Effector CD8-positive, alpha-beta T cell (primary cell): ENCODE measurements around the gene CCL18.
"Not testable (repeated sequence)": the region's sequence is repeated elsewhere in the genome, so short reads cannot be mapped to it uniquely, and the experiment has no call there.

Source experiments
- DNase-seq: peaks from one replicate; lab custom pipeline; 2025; lab: John Stamatoyannopoulos, UW

The CCL18 gene

DNA sequence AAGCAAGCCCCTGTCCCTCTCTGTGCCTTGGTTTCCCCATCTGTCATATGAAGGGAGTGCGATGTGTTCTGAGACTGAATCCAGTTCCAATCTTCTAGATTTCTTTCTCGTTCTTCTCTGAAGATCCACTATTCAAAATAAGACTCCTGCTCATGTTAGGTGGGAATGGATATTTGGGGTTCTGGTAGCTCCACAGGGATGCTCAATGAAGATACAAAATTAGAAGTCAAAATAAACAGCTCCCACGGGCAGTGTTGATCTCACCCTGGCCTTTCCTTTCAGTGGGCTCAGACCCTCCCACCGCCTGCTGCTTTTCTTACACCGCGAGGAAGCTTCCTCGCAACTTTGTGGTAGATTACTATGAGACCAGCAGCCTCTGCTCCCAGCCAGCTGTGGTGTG, 40.2 kb downstream of the CCL18 start:
- not testable (repeated sequence) for DNase-seq

- DNase-seq, result no peak
These were observed 40.7 kb downstream of the CCL18 start for GRCh38 chr17:36104701-36105181.

GRCh38 chr17:36105781-36106492, 41.9 kb downstream of the CCL18 start:
- no peak for DNase-seq

DNA sequence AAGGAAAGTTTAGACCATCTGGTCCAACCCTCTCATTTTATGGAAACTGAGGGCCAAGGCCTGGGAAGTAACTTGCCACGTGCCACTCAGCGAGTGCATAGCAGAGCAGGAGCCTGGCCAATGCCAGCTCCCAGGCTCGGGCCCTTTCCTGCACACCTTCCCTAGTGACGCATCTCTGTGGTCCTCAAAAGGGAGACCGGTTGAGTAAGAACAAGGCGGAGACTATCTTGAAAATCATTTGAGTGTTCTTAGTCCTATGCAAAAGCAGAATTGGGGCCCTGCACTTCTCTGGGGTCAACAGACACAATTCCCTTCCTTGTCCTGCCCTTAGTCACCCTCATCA, 42.4 kb downstream of the CCL18 start:
- no peak for DNase-seq

- DNase-seq, result no peak
These were observed 43.6 kb downstream of the CCL18 start for GRCh38 chr17:36107660-36108059.

- not testable (repeated sequence) for DNase-seq
These were observed 44.2 kb downstream of the CCL18 start for GRCh38 chr17:36108265-36108664.

GRCh38 chr17:36111068-36111490, 47.0 kb downstream of the CCL18 start:
- no peak for DNase-seq

DNA sequence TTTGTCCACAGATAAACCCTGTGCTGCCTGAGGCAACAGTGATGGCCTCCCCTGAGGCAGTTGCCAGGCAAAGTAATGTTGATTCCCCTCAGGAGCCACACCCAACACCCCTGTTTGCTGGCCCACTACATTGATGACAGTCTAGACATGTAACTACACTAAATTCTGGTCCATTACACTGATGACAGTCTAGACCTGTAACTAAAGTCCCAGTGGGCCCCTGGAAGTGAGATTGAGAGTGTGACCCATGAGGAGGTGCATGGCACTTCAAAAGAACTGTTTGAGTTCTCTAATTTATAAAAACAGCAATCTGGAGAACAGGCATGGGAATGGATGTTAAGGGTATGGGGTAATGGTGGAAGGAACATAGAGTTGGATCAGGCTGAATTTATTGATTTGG, 48.5 kb downstream of the CCL18 start:
- no peak for DNase-seq

- DNase-seq, result not testable (repeated sequence)
These were observed 49.1 kb downstream of the CCL18 start for GRCh38 chr17:36113131-36113530.

DNA sequence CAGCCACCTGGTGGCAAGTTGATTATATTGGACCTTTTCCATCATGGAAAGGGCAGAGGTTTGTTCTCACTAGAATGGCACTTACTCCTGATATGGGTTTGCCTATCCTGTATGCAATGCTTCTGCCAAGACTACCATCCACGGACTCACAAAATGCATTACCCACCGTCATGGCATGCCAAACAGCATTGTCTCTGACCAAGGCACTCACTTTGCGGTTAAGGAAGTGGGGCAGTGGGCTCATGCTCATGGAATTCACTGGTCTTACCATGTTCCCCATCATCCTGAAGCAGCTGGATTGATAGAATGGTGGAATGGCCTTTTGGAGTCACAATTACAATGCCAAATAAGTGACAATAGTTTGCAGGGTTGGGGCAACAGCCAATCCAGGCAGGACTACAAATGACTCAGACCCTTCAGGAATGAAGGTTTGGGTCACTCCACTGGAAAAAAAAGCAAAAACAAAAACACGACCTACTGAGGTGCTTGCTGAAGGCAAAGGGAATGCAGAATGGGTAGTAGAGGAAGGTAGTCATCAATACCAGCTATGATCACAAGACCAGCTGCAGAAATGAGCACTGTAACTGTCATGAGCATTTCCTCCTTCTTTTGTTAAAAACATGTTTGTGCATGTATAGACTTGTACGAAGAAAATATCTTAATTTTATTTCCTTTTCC, 51.0 kb downstream of the CCL18 start:
- DNase-seq, result not testable (repeated sequence)

DNA sequence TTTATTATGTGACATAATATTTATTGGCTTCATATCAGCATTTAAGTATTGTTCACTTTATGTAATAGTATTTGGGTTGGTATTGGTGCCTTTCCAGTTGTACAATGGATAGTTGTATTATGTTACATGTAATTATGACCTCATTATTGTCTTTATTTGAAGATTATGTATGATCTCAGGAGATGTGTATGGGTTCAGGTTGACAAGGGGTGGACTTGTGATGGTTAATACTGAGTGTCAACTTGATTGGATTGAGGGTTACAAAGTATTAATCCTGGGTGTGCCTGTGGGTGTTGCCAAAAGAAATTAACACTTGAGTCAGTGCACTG, 51.5 kb downstream of the CCL18 start:
- not testable (repeated sequence) for DNase-seq

- no peak for DNase-seq
These were observed 53.7 kb downstream of the CCL18 start for GRCh38 chr17:36117505-36118382.

DNA sequence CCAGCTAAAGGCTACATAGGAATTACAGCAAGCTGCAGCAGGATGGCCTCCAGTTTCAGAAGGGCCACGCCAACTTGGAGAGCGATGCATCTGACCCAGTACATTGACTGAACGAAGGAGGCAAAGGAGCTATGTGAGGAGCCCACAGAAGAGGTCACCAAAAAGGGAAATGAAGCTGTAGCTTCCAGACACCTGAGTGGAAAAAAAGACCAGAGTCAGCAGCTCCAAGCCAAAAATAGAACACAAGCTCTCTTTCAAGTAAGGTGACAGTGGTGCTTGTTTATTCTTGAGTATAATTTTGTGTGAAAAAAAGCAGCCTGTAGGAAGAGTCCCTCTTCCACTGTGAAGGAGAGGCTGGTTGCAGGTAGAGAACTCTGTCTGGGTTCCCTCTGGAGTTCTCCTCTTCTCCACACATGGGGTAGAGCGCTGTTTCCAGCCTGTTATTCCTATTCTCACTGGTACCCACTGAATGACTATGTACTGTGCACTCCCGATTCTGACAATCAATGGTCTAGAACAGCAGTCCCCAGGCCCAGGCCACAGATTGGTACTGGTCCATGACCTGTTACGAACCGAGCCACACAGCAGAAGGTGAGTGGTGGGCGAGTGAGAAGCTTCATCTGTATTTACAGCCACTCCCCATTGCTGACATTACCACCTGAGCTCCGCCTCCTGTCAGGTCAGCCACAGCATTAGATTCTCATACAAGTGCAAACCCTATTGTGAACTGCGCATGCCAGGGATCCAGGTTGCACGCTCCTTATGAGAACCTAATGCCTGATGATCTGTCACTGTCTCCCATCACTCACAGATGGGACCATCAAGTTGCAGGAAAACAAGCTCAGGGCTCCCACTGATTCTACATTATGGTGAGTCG, 54.6 kb downstream of the CCL18 start:
- no peak for DNase-seq

DNA sequence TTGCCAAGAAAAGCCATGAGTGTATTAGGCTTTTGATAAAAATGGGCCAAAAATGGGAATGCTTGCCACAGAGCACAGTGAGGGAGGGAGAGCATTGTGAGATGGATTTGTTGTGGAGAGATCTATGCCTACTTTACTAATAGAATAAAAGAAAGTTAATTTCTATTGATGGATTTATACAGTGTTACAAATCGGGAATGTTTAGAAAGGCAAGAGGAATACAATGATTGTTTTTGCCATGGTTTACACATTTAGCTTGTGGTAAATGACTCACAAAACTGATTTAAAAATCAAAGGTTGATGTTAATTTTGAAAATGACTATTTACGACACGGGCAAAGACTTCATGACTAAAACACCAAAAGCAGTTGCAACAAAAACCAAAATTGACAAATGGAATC, 56.1 kb downstream of the CCL18 start:
- no peak for DNase-seq

- DNase-seq, result not testable (repeated sequence)
These were observed 57.0 kb downstream of the CCL18 start for GRCh38 chr17:36121099-36121498.
